Stomach (tissue), 9 donors: ENCODE measurements around the gene SDHAF2. TPM values are rescaled to one million over a fixed set of nuclear protein-coding genes. Genes with fewer than 3 reads are reported as not detected.

ENCODE experiments used
- DNase-seq, 2 donors: peaks; one replicate each; pipeline versions ENCODE4 v3.0.0 to v3.0.0-alpha.2; 2013 to 2019
- H3K27ac ChIP-seq, 5 donors: fragments of 200-600 bp in 4 of 5; sonication (generic) in 4 of 5; one replicate each; pipeline ENCODE4 v1.5.1; 2013 to 2019; ENCODE audit warnings: mild to moderate bottlenecking in 1 of 5, moderate library complexity in 1 of 5
- H3K27me3 ChIP-seq, 3 donors: fragments of 200-600 bp; sonication (generic); one replicate each; pipeline ENCODE4 v1.5.1; 2017 to 2019; ENCODE audit warnings: mixed run types in 1 of 3
- H3K36me3 ChIP-seq, 4 donors: fragments of 200-600 bp; sonication (generic); 1 replicate in 3 of 4; 2 replicates in 1 of 4; pipeline ENCODE4 v1.5.1; 2016 to 2019
- H3K4me1 ChIP-seq, 4 donors: fragments of 200-600 bp; sonication (generic); one replicate each; pipeline ENCODE4 v1.5.1; 2016 to 2019
- H3K4me3 ChIP-seq, 4 donors: fragments of 200-600 bp; sonication (generic) in 3 of 4; one replicate each; pipeline ENCODE4 v1.5.1; 2016 to 2019; ENCODE audit warnings: mild to moderate bottlenecking in 1 of 4
- H3K9me3 ChIP-seq, 4 donors: fragments of 200-600 bp; sonication (generic); one replicate each; pipeline ENCODE4 v1.5.1; 2016 to 2019
- CTCF ChIP-seq, 7 experiments: fragments of 450-650 bp in 4 of 7; fragments of 200-600 bp in 3 of 7; sonication (generic) in 3 of 7; IDR thresholded peaks; one replicate each; pipeline ENCODE4 v1.5.1; 2016 to 2019; ENCODE audit warnings: antibody characterized with exemption in 7 of 7, control low read depth in 2 of 7, mild to moderate bottlenecking in 1 of 7
- EP300 ChIP-seq: sonication (generic); formaldehyde crosslinking; IDR thresholded peaks from one replicate; pipeline ENCODE4 v1.6.1; 2017; ENCODE audit warnings: antibody characterized with exemption
- POLR2A ChIP-seq, 4 donors: fragments of 450-650 bp; IDR thresholded peaks; one replicate each; pipeline ENCODE4 v1.6.1; 2016; ENCODE audit warnings: antibody characterized with exemption in 4 of 4, control low read depth in 2 of 4, mild to moderate bottlenecking in 1 of 4, moderate library complexity in 1 of 4
- POLR2AphosphoS5 ChIP-seq, 3 donors: sonication (generic); formaldehyde crosslinking; IDR thresholded peaks; one replicate each; pipeline ENCODE4 v1.6.1; 2016; ENCODE audit warnings: antibody characterized with exemption in 3 of 3
- WGBS, 5 donors: extraction: QIAGEN DNeasy Blood & Tissue Kit in 3 of 5; methylation state at CpG; one replicate each; pipeline versions ENCODE4 v1.1.5 to v1.1.7; 2013 to 2018; 5-methylcytosine and 5-hydroxymethylcytosine counted together
- intact Hi-C: fragments of 100-400 bp; cut with DNase I; formaldehyde crosslinking; loops from one replicate; pipeline ENCODE4 v1.15.1; 2023; ENCODE audit warnings: low total_unique reads
- polyA plus RNA-seq, 3 donors: library from polyadenylated mRNA; stranded (reverse); fragments of 200-250 nt; gene quantifications; one replicate each; pipeline ENCODE4 v1.2.3, GENCODE V29; 2013
- total RNA-seq, 5 donors: library from RNA; depleted of rRNA; stranded (reverse); fragments of >200 nt; gene quantifications; one replicate each; pipeline versions ENCODE4 v1.1.0 to v1.2.3, GENCODE V29; 2014 to 2016
- donor health status: healthy with polysubstance abuse.
- donor health status: Bipolar disorder and iron deficiency.
- donor health status: healthy.

SDHAF2 gene
- total and polyA plus RNA-seq, 8 donors, result 11.6 to 125 (median 42.1) TPM

GRCh38 chr11:61488651-61489291, 58.8 kb downstream of the SDHAF2 start:
- Histone ChIP-seq H3K9me3 (no peaks in the 10 kb centered on the region), H3K36me3 (peaks cover 0 to 7% (median 0%) of the 10 kb centered on the region in 4 donors), H3K4me3 (peak overlapping the region in 3 of 4 donors; percentile 21 to 26 (median 24)), H3K27me3 (no peaks in the 10 kb centered on the region), H3K4me1 (peaks cover 25 to 28% (median 26%) of the 10 kb centered on the region in 4 donors), H3K27ac (peak overlapping the region in 4 of 5 donors; percentile 15 to 71 (median 43))
- DNase-seq, result peak; percentile 74 to 84
- TF ChIP-seq EP300 (no peak), POLR2AphosphoS5 (IDR thresholded peaks at IDR 0.05) (peak in 1 of 3 donors; percentile 40)
- 14 to 25% (median 25%) methylated on average over 17 to 19 of the region's 19 CpGs for WGBS, 5 donors
- intact Hi-C loops, result no loop called here

GRCh38 chr11:61489833-61490721, 60.2 kb downstream of the SDHAF2 start:
- H3K4me1 ChIP-seq, result peaks cover 25 to 28% (median 26%) of the 10 kb centered on the region in 4 donors
- WGBS, 5 donors, result 36 to 58% (median 54%) methylated on average over 13 of the region's 13 CpGs
- no peaks in the 10 kb centered on the region for H3K27me3 ChIP-seq
- H3K9me3 ChIP-seq, result no peaks in the 10 kb centered on the region
- intact Hi-C loops, result no loop called here
- TF ChIP-seq POLR2AphosphoS5 (IDR thresholded peaks at IDR 0.05), result no peak
- no peak for TF ChIP-seq EP300
- TF ChIP-seq POLR2A (IDR thresholded peaks at IDR 0.05), result no peak
- TF ChIP-seq CTCF (IDR thresholded peaks at IDR 0.05), result no peak
- peaks cover 0 to 6% (median 0%) of the 10 kb centered on the region in 4 donors for H3K36me3 ChIP-seq
- peak overlapping the region in 4 of 5 donors; percentile 20 to 71 (median 43) for H3K27ac ChIP-seq
- H3K4me3 ChIP-seq, result no peak overlapping the region
- peak in 1 of 2 donors; percentile 73 for DNase-seq

- peaks cover 25 to 28% (median 26%) of the 10 kb centered on the region in 4 donors for H3K4me1 ChIP-seq
- no peaks in the 10 kb centered on the region for H3K9me3 ChIP-seq
- H3K36me3 ChIP-seq, result no peaks in the 10 kb centered on the region
- DNase-seq, result no peak
- H3K27ac ChIP-seq, result no peak overlapping the region
- intact Hi-C loops, result no loop called here
- H3K27me3 ChIP-seq, result peaks cover 0 to 4% (median 0%) of the 10 kb centered on the region in 3 donors
- TF ChIP-seq CTCF (IDR thresholded peaks at IDR 0.05) (no peak), POLR2A (IDR thresholded peaks at IDR 0.05) (no peak), POLR2AphosphoS5 (IDR thresholded peaks at IDR 0.05) (no peak), EP300 (no peak)
- no peak overlapping the region for H3K4me3 ChIP-seq
- WGBS, 5 donors, result 70 to 88% (median 81%) methylated on average over 11 to 12 of the region's 12 CpGs
Observed at GRCh38 chr11:61491736-61492395, 61.9 kb downstream of the SDHAF2 start.

GRCh38 chr11:61494381-61494961, 64.5 kb downstream of the SDHAF2 start:
- peaks cover 13 to 16% (median 14%) of the 10 kb centered on the region in 4 donors for H3K4me1 ChIP-seq
- no peaks in the 10 kb centered on the region for H3K36me3 ChIP-seq
- H3K4me3 ChIP-seq, result no peak overlapping the region
- intact Hi-C loops, result no loop called here
- WGBS, 5 donors, result 50 to 65% (median 64%) methylated on average over 9 of the region's 9 CpGs
- DNase-seq, result no peak
- peak overlapping the region in 2 of 5 donors; percentile 9 to 46 for H3K27ac ChIP-seq
- H3K27me3 ChIP-seq, result peaks cover 0 to 4% (median 0%) of the 10 kb centered on the region in 3 donors
- TF ChIP-seq EP300 (no peak), CTCF (IDR thresholded peaks at IDR 0.05) (no peak), POLR2AphosphoS5 (IDR thresholded peaks at IDR 0.05) (no peak), POLR2A (IDR thresholded peaks at IDR 0.05) (no peak)
- H3K9me3 ChIP-seq, result no peaks in the 10 kb centered on the region
